Measurements from ENCODE around the gene NMT1. TPM values are rescaled to one million over a fixed set of nuclear protein-coding genes. Genes with fewer than 3 reads are reported as not detected.

The NMT1 gene
- total RNA-seq, 4 donors from 2014 or later: 60.7 to 127 (median 71.5) TPM

- peak overlapping the region; percentile 88 to 96 (median 92) for H3K27ac ChIP-seq
Observed at GRCh38 chr17:45112559-45113423, 51.7 kb downstream of the NMT1 start.

GRCh38 chr17:45113424-45113754 is 52.3 kb downstream of the NMT1 start:
- Histone ChIP-seq H3K36me3 (peaks cover 0 to 9% of the 10 kb centered on the region in 2 donors), H3K4me3 (no peak overlapping the region), H3K9me3 (no peaks in the 10 kb centered on the region), H3K27ac (peak overlapping the region in 3 of 4 donors; percentile 88 to 96 (median 93)), H3K4me1 (peaks cover 44 to 45% of the 10 kb centered on the region in 2 donors), H3K27me3 (no peaks in the 10 kb centered on the region)
- no peak for ATAC-seq
- in situ Hi-C loops (cut with MboI; ENCODE audit: low sequenced_read_pairs in 4 of 4) (loop anchor here in 1 of 4 donors (25.0 kb wide), 1 partner anchor 201 kb away; the partner anchor contains the start of gene GFAP), intact Hi-C loops (cut with DNase I; ENCODE audit: low total_unique reads) (no loop called here)
- DNase-seq: no peak
- TF ChIP-seq CTCF (IDR thresholded peaks at IDR 0.05 in 4 of 5, conservative IDR thresholded peaks at IDR 0.05 in 1 of 5) (no peak), POLR2A (IDR thresholded peaks at IDR 0.05) (no peak)

More at GRCh38 chr17:45112559-45113423, 51.7 kb downstream of the NMT1 start:
- in situ Hi-C loops (cut with MboI; ENCODE audit: low sequenced_read_pairs in 4 of 4): loop anchor here in 1 of 4 donors (25.0 kb wide), 1 partner anchor 200 kb away; the partner anchor contains the start of gene GFAP
- no peak overlapping the region for H3K4me3 ChIP-seq
- no peaks in the 10 kb centered on the region for H3K9me3 ChIP-seq
- intact Hi-C loops (cut with DNase I; ENCODE audit: low total_unique reads): no loop called here
- H3K36me3 ChIP-seq: peaks cover 0 to 3% of the 10 kb centered on the region in 2 donors
- DNase-seq (no peak), ATAC-seq (no peak)
- H3K4me1 ChIP-seq: peaks cover 44 to 51% of the 10 kb centered on the region in 2 donors
- TF ChIP-seq CTCF (IDR thresholded peaks at IDR 0.05 in 4 of 5, conservative IDR thresholded peaks at IDR 0.05 in 1 of 5) (no peak), POLR2A (IDR thresholded peaks at IDR 0.05) (no peak)
- H3K27me3 ChIP-seq: no peaks in the 10 kb centered on the region

GRCh38 chr17:45114117-45114932 is 53.2 kb downstream of the NMT1 start:
- ATAC-seq: no peak
- no peak for TF ChIP-seq CTCF (IDR thresholded peaks at IDR 0.05 in 4 of 5, conservative IDR thresholded peaks at IDR 0.05 in 1 of 5)
- TF ChIP-seq POLR2A (IDR thresholded peaks at IDR 0.05): no peak
- Histone ChIP-seq H3K27me3 (no peaks in the 10 kb centered on the region), H3K9me3 (no peaks in the 10 kb centered on the region), H3K4me1 (peaks cover 35 to 38% of the 10 kb centered on the region in 2 donors), H3K4me3 (no peak overlapping the region), H3K36me3 (peaks cover 0 to 15% of the 10 kb centered on the region in 2 donors), H3K27ac (peak overlapping the region in 3 of 4 donors; percentile 27 to 96 (median 93))
- in situ Hi-C loops (cut with MboI; ENCODE audit: low sequenced_read_pairs in 4 of 4) (loop anchor here in 1 of 4 donors (25.0 kb wide), 1 partner anchor 202 kb away; the partner anchor contains the start of gene GFAP), intact Hi-C loops (cut with DNase I; ENCODE audit: low total_unique reads) (no loop called here)
- no peak for DNase-seq

- intact Hi-C loops (cut with DNase I; ENCODE audit: low total_unique reads) (no loop called here), in situ Hi-C loops (cut with MboI; ENCODE audit: low sequenced_read_pairs in 4 of 4) (loop anchor here in 1 of 4 donors (25.0 kb wide), 1 partner anchor 203 kb away; the partner anchor contains the start of gene GFAP)
- H3K27me3 ChIP-seq: no peaks in the 10 kb centered on the region
- ATAC-seq (no peak), DNase-seq (no peak)
- H3K4me3 ChIP-seq: no peak overlapping the region
- peaks cover 0 to 15% of the 10 kb centered on the region in 2 donors for H3K36me3 ChIP-seq
- no peak overlapping the region for H3K27ac ChIP-seq
- no peaks in the 10 kb centered on the region for H3K9me3 ChIP-seq
- peaks cover 28 to 30% of the 10 kb centered on the region in 2 donors for H3K4me1 ChIP-seq
- TF ChIP-seq POLR2A (IDR thresholded peaks at IDR 0.05) (no peak), CTCF (IDR thresholded peaks at IDR 0.05 in 4 of 5, conservative IDR thresholded peaks at IDR 0.05 in 1 of 5) (no peak)
Observed at GRCh38 chr17:45115015-45115625, 54.0 kb downstream of the NMT1 start.

Data from gastrocnemius medialis (tissue), 4 donors.